ENCODE data around the gene CCDC171. TPM values are rescaled to one million over a fixed set of nuclear protein-coding genes. Genes with fewer than 3 reads are reported as not detected.

The CCDC171 gene
- total and polyA plus RNA-seq, 2 of the 13 experiments (the other 11 are each of a cell fraction or from before 2014, with no cell fraction given): 0.95 to 2.5 TPM

DNA sequence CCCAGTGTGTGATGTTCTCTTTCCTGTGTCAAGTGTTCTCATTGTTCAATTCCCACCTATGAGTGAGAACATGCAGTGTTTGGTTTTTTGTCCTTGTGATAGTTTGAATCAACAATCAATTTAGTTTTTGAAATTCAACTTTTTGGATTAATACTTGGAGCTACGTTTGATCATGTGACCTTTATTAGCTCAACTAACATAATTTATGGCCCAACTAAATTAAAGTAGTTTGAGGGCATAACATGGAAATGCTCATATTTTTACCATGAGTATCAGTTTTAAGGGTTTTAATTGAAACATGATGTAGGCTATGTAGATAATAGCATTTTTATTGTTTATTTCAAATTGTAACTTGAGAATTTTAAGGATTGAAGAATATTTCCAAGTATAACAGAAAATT, 168.0 kb downstream of the CCDC171 start:
- Histone ChIP-seq H3K4me2 (ENCODE audit: low read depth, low read length) (no peak overlapping the region), H3K9me3 (ENCODE audit: low read length) (no peaks in the 10 kb centered on the region), H3K27me3 (ENCODE audit: control insufficient read depth in 1 of 2, insufficient read depth in 2 of 2, low read length in 2 of 2) (no peaks in the 10 kb centered on the region), H3K4me3 (replicated peaks in 1 of 3; ENCODE audit: insufficient read depth in 1 of 3, low read depth in 2 of 3, low read length in 3 of 3) (no peak overlapping the region), H3K9ac (ENCODE audit: insufficient read depth, low read depth, low read length) (no peak overlapping the region), H3K27ac (ENCODE audit: extremely low read length, insufficient read depth, low read length) (no peak overlapping the region), H3K36me3 (replicated peaks in 1 of 2; ENCODE audit: control insufficient read depth in 1 of 2, insufficient read depth in 2 of 2, low read length in 2 of 2) (no peaks in the 10 kb centered on the region), H3K79me2 (ENCODE audit: insufficient read depth, low read length) (no peaks in the 10 kb centered on the region), H4K20me1 (ENCODE audit: insufficient read depth, low read length) (no peaks in the 10 kb centered on the region), H2AFZ (ENCODE audit: low read length) (no peak overlapping the region), H3K4me1 (ENCODE audit: insufficient read depth, low read length) (no peaks in the 10 kb centered on the region)
- no TSS peak for BruUV-seq (replicated peaks)
- in situ Hi-C loops (cut with HindIII; ENCODE audit: extremely low pct_ligation_motif_present, low pct_unique_long_range_greater_than_20kb) (no loop called here), intact Hi-C loops (cut with micrococcal nuclease; ENCODE audit: unreplicated experiment) (no loop called here)
- POLR2A ChIA-PET: no interaction called here
- WGBS (ENCODE audit: low lambda C conversion rate): 72% methylated on average over 1 of the region's 1 CpG
- CTCF ChIA-PET (ENCODE audit: low intra/inter-chr PET ratio, low total read pairs): no interaction called here
- TF ChIP-seq MZF1 (CRISPR knock-in tag; IDR thresholded peaks at IDR 0.05; ENCODE audit: borderline replicate concordance) (no peak), ZNF383 (CRISPR knock-in tag; IDR thresholded peaks at IDR 0.05; ENCODE audit: borderline replicate concordance) (no peak), ZNF441 (CRISPR knock-in tag; IDR thresholded peaks at IDR 0.05; ENCODE audit: borderline replicate concordance) (no peak), ZNF816 (CRISPR knock-in tag; IDR thresholded peaks at IDR 0.05; ENCODE audit: borderline replicate concordance) (no peak), RXRA (CRISPR knock-in tag; IDR thresholded peaks at IDR 0.05) (no peak), ZNF343 (CRISPR knock-in tag; IDR thresholded peaks at IDR 0.05) (no peak), NR1H2 (CRISPR knock-in tag; IDR thresholded peaks at IDR 0.05; ENCODE audit: borderline replicate concordance, low read depth) (no peak)
- TF ChIP-seq, protein P1, sequence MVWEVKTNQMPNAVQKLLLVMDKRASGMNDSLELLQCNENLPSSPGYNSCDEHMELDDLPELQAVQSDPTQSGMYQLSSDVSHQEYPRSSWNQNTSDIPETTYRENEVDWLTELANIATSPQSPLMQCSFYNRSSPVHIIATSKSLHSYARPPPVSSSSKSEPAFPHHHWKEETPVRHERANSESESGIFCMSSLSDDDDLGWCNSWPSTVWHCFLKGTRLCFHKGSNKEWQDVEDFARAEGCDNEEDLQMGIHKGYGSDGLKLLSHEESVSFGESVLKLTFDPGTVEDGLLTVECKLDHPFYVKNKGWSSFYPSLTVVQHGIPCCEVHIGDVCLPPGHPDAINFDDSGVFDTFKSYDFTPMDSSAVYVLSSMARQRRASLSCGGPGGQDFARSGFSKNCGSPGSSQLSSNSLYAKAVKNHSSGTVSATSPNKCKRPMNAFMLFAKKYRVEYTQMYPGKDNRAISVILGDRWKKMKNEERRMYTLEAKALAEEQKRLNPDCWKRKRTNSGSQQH (CRISPR knock-in tag; IDR thresholded peaks at IDR 0.05; ENCODE audit: low read depth): no peak
- DNase-seq (ENCODE audit: low spot score): no peak
- no peak for ATAC-seq
- no peak for FAIRE-seq

DNA sequence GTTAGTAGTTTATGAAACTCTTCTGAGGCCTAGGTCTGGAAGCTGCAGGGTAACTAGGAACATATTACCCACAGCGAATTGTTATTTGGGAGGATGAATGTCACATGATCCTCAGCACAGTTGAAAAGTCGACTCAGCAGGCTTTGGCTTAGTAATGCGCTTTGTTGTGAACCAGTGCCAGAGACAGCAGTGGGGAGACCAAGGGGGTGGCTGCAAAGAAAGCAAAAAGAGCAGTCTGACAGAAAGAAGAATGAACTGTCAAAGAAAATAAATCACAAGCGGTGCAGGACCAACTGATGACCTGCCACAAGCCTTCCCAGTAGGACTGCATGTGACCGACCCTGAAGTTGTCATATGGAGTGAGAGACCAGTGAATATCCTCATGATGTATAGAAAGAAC, 170.0 kb downstream of the CCDC171 start:
- WGBS (ENCODE audit: low lambda C conversion rate): 78% methylated on average over 5 of the region's 5 CpGs
- Histone ChIP-seq H3K36me3 (replicated peaks in 1 of 2; ENCODE audit: control insufficient read depth in 1 of 2, insufficient read depth in 2 of 2, low read length in 2 of 2) (no peaks in the 10 kb centered on the region), H3K4me3 (replicated peaks in 1 of 3; ENCODE audit: insufficient read depth in 1 of 3, low read depth in 2 of 3, low read length in 3 of 3) (no peak overlapping the region), H3K4me1 (ENCODE audit: insufficient read depth, low read length) (no peaks in the 10 kb centered on the region), H3K9me3 (ENCODE audit: low read length) (no peaks in the 10 kb centered on the region), H2AFZ (ENCODE audit: low read length) (no peak overlapping the region), H3K9ac (ENCODE audit: insufficient read depth, low read depth, low read length) (no peak overlapping the region), H3K27me3 (ENCODE audit: control insufficient read depth in 1 of 2, insufficient read depth in 2 of 2, low read length in 2 of 2) (no peaks in the 10 kb centered on the region), H3K27ac (ENCODE audit: extremely low read length, insufficient read depth, low read length) (no peak overlapping the region), H4K20me1 (ENCODE audit: insufficient read depth, low read length) (no peaks in the 10 kb centered on the region), H3K4me2 (ENCODE audit: low read depth, low read length) (no peak overlapping the region), H3K79me2 (ENCODE audit: insufficient read depth, low read length) (no peaks in the 10 kb centered on the region)
- ATAC-seq: no peak
- ChIA-PET CTCF (ENCODE audit: low intra/inter-chr PET ratio, low total read pairs) (no interaction called here), POLR2A (no interaction called here)
- no TSS peak for BruUV-seq (replicated peaks)
- DNase-seq (ENCODE audit: low spot score): no peak
- intact Hi-C loops (cut with micrococcal nuclease; ENCODE audit: unreplicated experiment): no loop called here
- no peak for FAIRE-seq
- in situ Hi-C loops (cut with HindIII; ENCODE audit: extremely low pct_ligation_motif_present, low pct_unique_long_range_greater_than_20kb): no loop called here
- no peak for TF ChIP-seq RARA (CRISPR knock-in tag; IDR thresholded peaks at IDR 0.05)

Data from HepG2 (cell line).